Spleen (tissue), 11 donors: Measurements from ENCODE around the gene FEN1. TPM values are rescaled to one million over a fixed set of nuclear protein-coding genes. Genes with fewer than 3 reads are reported as not detected.

Source experiments
- DNase-seq: peaks from one replicate; pipeline ENCODE4 v3.0.0-alpha.2; 2020
- H3K27ac ChIP-seq, 8 donors: fragments of 200-600 bp; sonication (generic) in 7 of 8; 1 replicate in 4 of 8; 2 replicates in 4 of 8; pipeline versions ENCODE4 v1.5.0 to v1.8.0; 2016 to 2021; ENCODE audit warnings: inconsistent platforms in 4 of 8, mild to moderate bottlenecking in 4 of 8, moderate library complexity in 1 of 8
- H3K27me3 ChIP-seq, 7 donors: fragments of 200-600 bp; sonication (generic) in 6 of 7; replicated peaks in 1 of 7; 1 replicate in 4 of 7; 2 replicates in 3 of 7; pipeline versions ENCODE4 v1.5.0 to v1.8.0; 2016 to 2021; ENCODE audit warnings: inconsistent platforms in 3 of 7, mild to moderate bottlenecking in 1 of 7
- H3K36me3 ChIP-seq, 6 donors: fragments of 200-600 bp; sonication (generic) in 5 of 6; 1 replicate in 4 of 6; 2 replicates in 2 of 6; pipeline versions ENCODE4 v1.5.0 to v1.8.0; 2016 to 2021; ENCODE audit warnings: inconsistent platforms in 2 of 6
- H3K4me1 ChIP-seq, 6 donors: fragments of 200-600 bp; sonication (generic) in 5 of 6; 1 replicate in 3 of 6; 2 replicates in 3 of 6; pipeline versions ENCODE4 v1.5.0 to v1.8.0; 2016 to 2021; ENCODE audit warnings: inconsistent platforms in 3 of 6
- H3K4me3 ChIP-seq, 8 donors: fragments of 200-600 bp; sonication (generic) in 7 of 8; 1 replicate in 4 of 8; 2 replicates in 4 of 8; pipeline versions ENCODE4 v1.5.0 to v1.8.0; 2016 to 2021; ENCODE audit warnings: inconsistent platforms in 4 of 8, mild to moderate bottlenecking in 4 of 8, moderate library complexity in 2 of 8
- H3K9me3 ChIP-seq, 8 donors: fragments of 200-600 bp; sonication (generic) in 7 of 8; 1 replicate in 4 of 8; 2 replicates in 4 of 8; pipeline versions ENCODE4 v1.5.0 to v1.8.0; 2016 to 2021; ENCODE audit warnings: inconsistent platforms in 4 of 8
- POLR2A ChIP-seq, 3 donors: fragments of 450-650 bp; IDR thresholded peaks; one replicate each; pipeline ENCODE4 v1.5.1; 2017; ENCODE audit warnings: antibody characterized with exemption in 3 of 3, mild to moderate bottlenecking in 1 of 3
- POLR2AphosphoS5 ChIP-seq, 3 donors: sonication (generic); formaldehyde crosslinking; IDR thresholded peaks; one replicate each; pipeline ENCODE4 v1.5.1; 2017; ENCODE audit warnings: antibody characterized with exemption in 3 of 3
- WGBS, 5 donors: extraction: QIAGEN DNeasy Blood & Tissue Kit in 3 of 5; methylation state at CpG; one replicate each; pipeline versions ENCODE4 v1.1.5 to v1.1.7; 2013 to 2018; 5-methylcytosine and 5-hydroxymethylcytosine counted together
- intact Hi-C: fragments of 100-400 bp; cut with DNase I; formaldehyde crosslinking; loops from one replicate; pipeline ENCODE4 v1.15.0; 2023; ENCODE audit warnings: low total_unique reads
- polyA plus RNA-seq, 3 donors: library from polyadenylated mRNA; stranded (reverse); fragments of 200-250 nt; gene quantifications; one replicate each; pipeline ENCODE4 v1.2.1, GENCODE V29; 2013
- total RNA-seq, 7 donors: library from RNA; depleted of rRNA in 3 of 7; stranded (reverse); fragments of >200 nt in 3 of 7; fragmentation: NEBNext Ultra II Directional in 4 of 7; extraction: Animal tissue kit (Norgen Biotek cat#: 25700) in 4 of 7; gene quantifications; one replicate each; pipeline versions ENCODE4 v1.1.0 to v1.2.1, GENCODE V29; 2016 to 2021
- TF ChIP-seq, protein P1 (sequence below), 11 experiments: fragments of 200-600 bp in 7 of 11; fragments of 450-650 bp in 4 of 11; sonication (generic) in 4 of 11; IDR thresholded peaks in 8 of 11; conservative IDR thresholded peaks in 3 of 11; 1 replicate in 7 of 11; 2 replicates in 4 of 11; pipeline versions ENCODE4 v1.4.0 to v1.8.0; 2016 to 2021; ENCODE audit warnings: antibody characterized with exemption in 11 of 11, inconsistent platforms in 4 of 11, mild to moderate bottlenecking in 1 of 11
- donor health status: healthy with polysubstance abuse.
- donor health status: DM: no; HTN: no; CAD: no; lungs with moderate emphysema.
- donor health status: DM: no; HTN: no; CAD: no.
- donor health status: Bipolar disorder and iron deficiency.
- donor health status: healthy.
- donor health status: DM: no; HTN: no; CAD: no.
- donor health status: DM: yes; HTN: yes; CAD: no.

Gene FEN1
- total and polyA plus RNA-seq, 10 donors = 7.3 to 17.2 (median 14.8) TPM

DNA sequence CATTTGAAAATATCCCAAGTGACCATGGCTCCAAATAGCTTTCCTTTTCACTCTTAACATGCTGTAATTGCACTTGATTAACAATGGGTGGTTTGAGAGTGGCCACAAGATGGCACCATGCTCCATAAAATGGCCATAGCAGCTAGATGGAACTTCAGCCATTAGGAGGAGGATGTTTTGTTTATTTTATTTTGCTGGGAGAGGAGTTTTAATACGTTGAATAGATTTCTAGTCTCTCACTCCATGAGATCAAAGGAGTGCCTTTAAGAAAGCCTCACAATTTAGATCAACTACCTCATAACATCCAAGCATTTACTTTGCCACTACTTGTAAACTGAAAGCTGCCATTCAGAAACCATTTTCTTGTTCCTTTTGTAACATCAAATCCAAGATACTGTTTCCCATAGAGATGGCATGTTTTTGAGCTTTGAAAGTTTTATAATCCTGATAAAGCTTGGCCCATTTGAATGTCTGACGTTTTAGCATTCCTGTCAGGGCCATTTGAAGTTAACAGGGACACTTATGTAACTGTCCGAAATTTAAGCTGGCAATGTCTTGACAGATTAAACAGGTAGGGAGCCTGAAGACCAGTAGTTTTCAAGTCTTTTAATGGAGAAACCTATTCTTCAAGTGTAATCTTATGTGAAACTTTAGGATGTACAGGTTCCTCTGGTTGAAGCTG, 4.7 kb downstream of the FEN1 start:
- H3K4me3 ChIP-seq = no peak overlapping the region
- intact Hi-C loops = loop anchor here (5.0 to 10.0 kb wide), 3 partner anchors 97 to 310 kb away; partner anchors contain the start of gene FADS3
- WGBS, 5 donors = 36 to 55% (median 51%) methylated on average over 3 of the region's 3 CpGs

DNA sequence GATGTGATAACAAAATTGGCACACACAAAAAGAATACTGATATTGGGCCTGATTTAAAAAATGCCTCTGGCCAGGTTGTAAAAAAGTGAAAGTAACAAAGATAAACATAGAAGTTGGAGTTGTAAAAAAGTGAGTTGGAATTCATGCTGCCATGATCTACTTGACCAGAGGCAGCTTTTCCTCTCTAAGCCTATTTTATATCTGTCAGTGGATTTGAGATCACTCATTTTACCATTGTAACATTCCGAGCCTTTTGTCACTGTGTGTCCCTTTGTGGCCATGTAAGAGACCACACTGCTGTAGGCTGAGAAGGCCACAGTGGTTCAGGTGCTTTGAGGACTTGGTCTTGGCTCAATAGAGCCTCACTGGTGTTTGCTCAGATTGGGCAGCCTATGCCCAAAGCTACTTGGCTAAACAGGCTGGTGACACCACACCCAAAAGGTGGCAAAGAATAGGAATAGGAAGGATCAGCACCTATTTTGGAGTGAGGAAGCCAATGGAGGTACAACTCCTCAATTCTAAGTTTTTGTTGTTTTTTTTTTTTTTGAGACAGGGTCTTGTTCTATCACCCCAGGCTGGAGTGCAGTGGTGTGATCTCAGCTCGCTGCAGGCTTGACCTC, 7.1 kb downstream of the FEN1 start:
- H3K27me3 ChIP-seq = no peaks in the 10 kb centered on the region
- H3K36me3 ChIP-seq = peaks cover 0 to 61% (median 16%) of the 10 kb centered on the region in 6 donors
- intact Hi-C loops = loop anchor here (5.0 to 10.0 kb wide), 3 partner anchors 95 to 308 kb away; partner anchors contain the start of gene FADS3
- no peaks in the 10 kb centered on the region for H3K9me3 ChIP-seq
- no peak overlapping the region for H3K4me3 ChIP-seq
- peaks cover 0 to 23% (median 7%) of the 10 kb centered on the region in 6 donors for H3K4me1 ChIP-seq
- 90 to 93% (median 93%) methylated on average over 2 of the region's 2 CpGs for WGBS, 5 donors
- DNase-seq = no peak
- no peak for TF ChIP-seq POLR2AphosphoS5 (IDR thresholded peaks at IDR 0.05)
- peak overlapping the region in 1 of 8 donors; percentile 14 for H3K27ac ChIP-seq

More for the DNA sequence above, 4.7 kb downstream of the FEN1 start:
- peak; percentile 76 for DNase-seq
- TF ChIP-seq POLR2AphosphoS5 (IDR thresholded peaks at IDR 0.05) (no peak), POLR2A (IDR thresholded peaks at IDR 0.05) (no peak)
- TF ChIP-seq, protein P1, sequence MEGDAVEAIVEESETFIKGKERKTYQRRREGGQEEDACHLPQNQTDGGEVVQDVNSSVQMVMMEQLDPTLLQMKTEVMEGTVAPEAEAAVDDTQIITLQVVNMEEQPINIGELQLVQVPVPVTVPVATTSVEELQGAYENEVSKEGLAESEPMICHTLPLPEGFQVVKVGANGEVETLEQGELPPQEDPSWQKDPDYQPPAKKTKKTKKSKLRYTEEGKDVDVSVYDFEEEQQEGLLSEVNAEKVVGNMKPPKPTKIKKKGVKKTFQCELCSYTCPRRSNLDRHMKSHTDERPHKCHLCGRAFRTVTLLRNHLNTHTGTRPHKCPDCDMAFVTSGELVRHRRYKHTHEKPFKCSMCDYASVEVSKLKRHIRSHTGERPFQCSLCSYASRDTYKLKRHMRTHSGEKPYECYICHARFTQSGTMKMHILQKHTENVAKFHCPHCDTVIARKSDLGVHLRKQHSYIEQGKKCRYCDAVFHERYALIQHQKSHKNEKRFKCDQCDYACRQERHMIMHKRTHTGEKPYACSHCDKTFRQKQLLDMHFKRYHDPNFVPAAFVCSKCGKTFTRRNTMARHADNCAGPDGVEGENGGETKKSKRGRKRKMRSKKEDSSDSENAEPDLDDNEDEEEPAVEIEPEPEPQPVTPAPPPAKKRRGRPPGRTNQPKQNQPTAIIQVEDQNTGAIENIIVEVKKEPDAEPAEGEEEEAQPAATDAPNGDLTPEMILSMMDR (IDR thresholded peaks at IDR 0.05 in 8 of 11, conservative IDR thresholded peaks at IDR 0.05 in 3 of 11) = peak; percentile 77 to 93 (median 85)
- Histone ChIP-seq H3K36me3 (peaks cover 0 to 38% (median 8%) of the 10 kb centered on the region in 6 donors), H3K27me3 (no peaks in the 10 kb centered on the region), H3K4me1 (peaks cover 4 to 43% (median 20%) of the 10 kb centered on the region in 6 donors), H3K27ac (peak overlapping the region in 1 of 8 donors; percentile 18), H3K9me3 (no peaks in the 10 kb centered on the region)

DNA sequence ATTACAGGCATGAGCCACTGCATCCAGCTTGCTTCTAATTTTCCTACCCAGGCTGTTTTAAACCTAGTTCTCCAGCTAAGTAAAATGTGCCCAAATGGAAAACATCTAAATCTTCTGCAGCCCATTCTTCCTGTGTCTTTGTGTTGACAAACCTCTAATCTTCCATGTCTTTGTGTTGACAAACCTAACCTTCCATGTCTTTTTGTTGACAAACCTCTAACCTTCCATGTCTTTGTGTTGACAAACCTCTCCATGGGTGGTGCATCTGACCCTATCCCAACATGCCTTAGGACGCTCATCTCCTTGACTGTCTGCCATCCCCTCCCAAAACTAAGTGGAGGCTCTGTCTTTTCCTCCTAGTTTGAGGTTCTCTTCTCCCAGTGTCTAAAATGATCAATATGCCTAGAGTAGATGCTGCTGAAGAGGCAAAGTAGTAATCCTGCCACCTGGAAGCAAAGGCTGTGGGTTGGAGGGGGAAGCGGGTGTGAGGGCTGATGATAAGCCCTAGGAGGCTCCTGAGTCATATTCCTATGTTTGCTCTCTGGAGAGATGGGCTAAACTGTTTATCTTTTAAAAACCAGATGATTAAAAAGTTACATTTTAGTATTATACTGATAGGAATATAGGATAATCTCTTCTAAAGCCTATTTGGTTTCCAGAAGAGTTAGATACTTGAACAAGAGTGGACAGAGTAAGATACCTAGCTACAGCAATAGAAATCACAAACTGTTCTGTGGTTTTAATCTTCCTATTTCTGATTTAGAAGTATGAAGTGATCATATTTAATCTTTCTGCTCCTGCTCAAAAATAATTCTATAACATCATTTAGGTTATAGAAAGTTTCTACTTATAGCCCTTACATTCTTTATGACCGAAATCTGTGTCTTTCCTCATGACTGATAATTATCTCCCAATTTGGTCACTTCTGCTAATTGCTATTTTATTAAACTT, 7.9 kb downstream of the FEN1 start:
- DNase-seq = no peak
- intact Hi-C loops = no loop called here
- Histone ChIP-seq H3K27me3 (no peaks in the 10 kb centered on the region), H3K4me1 (peaks cover 0 to 22% (median 7%) of the 10 kb centered on the region in 6 donors), H3K4me3 (no peak overlapping the region), H3K9me3 (no peaks in the 10 kb centered on the region), H3K36me3 (peaks cover 0 to 64% (median 16%) of the 10 kb centered on the region in 6 donors), H3K27ac (no peak overlapping the region)
- TF ChIP-seq, protein P1 (IDR thresholded peaks at IDR 0.05 in 8 of 11, conservative IDR thresholded peaks at IDR 0.05 in 3 of 11) = no peak
- TF ChIP-seq POLR2A (IDR thresholded peaks at IDR 0.05) = no peak
- TF ChIP-seq POLR2AphosphoS5 (IDR thresholded peaks at IDR 0.05) = no peak
- 78 to 93% (median 91%) methylated on average over 3 of the region's 3 CpGs for WGBS, 5 donors

DNA sequence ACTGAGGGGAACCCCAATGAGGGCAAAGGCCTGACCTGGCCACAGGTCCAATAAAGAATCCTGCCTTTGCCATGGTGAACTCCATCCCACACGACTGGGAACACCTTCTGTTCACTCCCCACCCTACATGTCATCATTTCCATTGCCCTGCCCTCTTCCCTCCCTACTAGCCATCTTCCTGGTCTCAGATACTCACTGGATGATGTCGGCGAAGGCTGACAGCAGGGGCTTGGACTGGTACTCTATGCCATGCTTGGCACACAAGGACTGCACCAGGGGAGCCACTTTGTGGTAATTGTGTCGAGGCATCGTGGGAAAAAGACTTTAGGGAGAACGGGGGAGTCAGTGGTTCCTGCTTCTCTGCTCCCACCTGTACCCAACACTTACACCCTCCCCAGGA, 9.9 kb downstream of the FEN1 start:
- Histone ChIP-seq H3K27ac (no peak overlapping the region), H3K4me1 (peaks cover 0 to 13% (median 3%) of the 10 kb centered on the region in 6 donors), H3K36me3 (peaks cover 0 to 68% (median 11%) of the 10 kb centered on the region in 6 donors), H3K27me3 (no peaks in the 10 kb centered on the region), H3K4me3 (no peak overlapping the region), H3K9me3 (no peaks in the 10 kb centered on the region)
- intact Hi-C loops = no loop called here
- DNase-seq = peak; percentile 34
- WGBS, 5 donors = 87 to 95% (median 92%) methylated on average over 5 to 6 of the region's 6 CpGs
- TF ChIP-seq, protein P1 (IDR thresholded peaks at IDR 0.05 in 8 of 11, conservative IDR thresholded peaks at IDR 0.05 in 3 of 11) = no peak
- TF ChIP-seq POLR2AphosphoS5 (IDR thresholded peaks at IDR 0.05) (no peak), POLR2A (IDR thresholded peaks at IDR 0.05) (no peak)
